Heart left ventricle (tissue), 16 donors: ENCODE results near the gene KRTAP10-5. TPM values are rescaled to one million over a fixed set of nuclear protein-coding genes. Genes with fewer than 3 reads are reported as not detected.

Experiments
- ATAC-seq, 4 donors: fragments of 200-7000 bp; cut with Tn5 transposase; one replicate each; pipeline ENCODE4 v1.9.1; 2020 to 2022; ENCODE audit warnings: moderate library complexity in 4 of 4, mild to moderate bottlenecking in 3 of 4, moderate number of reproducible peaks in 1 of 4
- DNase-seq, 5 donors: peaks; one replicate each; pipeline ENCODE4 v3.0.0-alpha.2; 2020
- H3K27ac ChIP-seq, 12 donors: fragments of 200-600 bp; sonication (generic) in 4 of 12; one replicate each; pipeline versions ENCODE4 v1.5.0 to v1.8.0; 2016 to 2022; ENCODE audit warnings: mild to moderate bottlenecking in 2 of 12
- H3K27me3 ChIP-seq, 9 donors: fragments of 200-600 bp; sonication (generic) in 2 of 9; one replicate each; pipeline versions ENCODE4 v1.5.1 to v1.8.0; 2016 to 2022; ENCODE audit warnings: mild to moderate bottlenecking in 3 of 9
- H3K36me3 ChIP-seq, 9 donors: fragments of 200-600 bp; sonication (generic) in 2 of 9; one replicate each; pipeline versions ENCODE4 v1.5.0 to v1.8.0; 2018 to 2022; ENCODE audit warnings: mild to moderate bottlenecking in 2 of 9
- H3K4me1 ChIP-seq, 12 donors: fragments of 200-600 bp; sonication (generic) in 4 of 12; one replicate each; pipeline versions ENCODE4 v1.5.0 to v1.8.0; 2016 to 2022; ENCODE audit warnings: mild to moderate bottlenecking in 3 of 12
- H3K4me3 ChIP-seq, 12 donors: fragments of 200-600 bp; sonication (generic) in 4 of 12; one replicate each; pipeline versions ENCODE4 v1.5.0 to v1.8.0; 2017 to 2022; ENCODE audit warnings: mild to moderate bottlenecking in 9 of 12, moderate library complexity in 4 of 12
- H3K9me3 ChIP-seq, 12 donors: fragments of 200-600 bp; sonication (generic) in 4 of 12; one replicate each; pipeline versions ENCODE4 v1.5.0 to v1.8.0; 2016 to 2022; ENCODE audit warnings: mild to moderate bottlenecking in 1 of 12
- CTCF ChIP-seq, 12 donors: fragments of 200-600 bp; sonication (generic) in 4 of 12; IDR thresholded peaks; one replicate each; pipeline versions ENCODE4 v1.5.0 to v1.8.0; 2018 to 2022; ENCODE audit warnings: antibody characterized with exemption in 12 of 12, mild to moderate bottlenecking in 5 of 12
- POLR2A ChIP-seq, 2 donors: fragments of 450-650 bp; IDR thresholded peaks; one replicate each; pipeline ENCODE4 v1.6.1; 2017; ENCODE audit warnings: antibody characterized with exemption in 2 of 2, mild to moderate bottlenecking in 2 of 2, moderate library complexity in 2 of 2
- WGBS, 4 donors: extraction: QIAGEN DNeasy Blood & Tissue Kit in 2 of 4; methylation state at CpG; one replicate each; pipeline versions ENCODE4 v1.1.5 to v1.1.7; 2013 to 2018; 5-methylcytosine and 5-hydroxymethylcytosine counted together
- intact Hi-C, 10 donors: fragments of 100-400 bp; cut with DNase I; formaldehyde crosslinking; loops; one replicate each; pipeline versions ENCODE4 v1.11.1 to v1.14.2; 2022
- polyA plus RNA-seq, 2 donors: library from polyadenylated mRNA; stranded (reverse); fragments of 200-250 nt; gene quantifications; one replicate each; pipeline ENCODE4 v1.2.3, GENCODE V29; 2013
- total RNA-seq, 9 donors: library from RNA; depleted of rRNA in 2 of 9; stranded (reverse); fragments of >200 nt in 2 of 9; fragmentation: NEBNext Ultra II Directional in 3 of 9; extraction: Animal tissue kit (Norgen Biotek cat#: 25700) in 3 of 9; gene quantifications; one replicate each; pipeline versions ENCODE4 v1.1.0 to v1.2.4, GENCODE V29; 2016 to 2023
- donor health status: ischemic (EF 13 %, LVEDD 7.1; RV severe dilation, severe dysfunction).
- donor health status: healthy with polysubstance abuse.
- donor health status: DM: no; HTN: yes; CAD: no.
- donor health status: DM: no; HTN: no; CAD: no.
- donor health status: ischemic (EF 25% LVEDD 6.9; RV normal size, moderate dysfunction).
- donor health status: ischemic (EF 25% LVEDD 5.7; RV mildly dilated, moderate dysfunction).
- donor health status: healthy.
- donor health status: DM: yes; HTN: yes; CAD: no.
- donor health status: ischemic (EF 35%, LVEDD 5.7; RV mildly dilated, moderate dysfunction).
- donor health status: nonischemic (EF 11% LVEDD 7.7; RV severe dilation, severe dysfunction).
- donor health status: DM: yes; HTN: yes; CAD: no.
- donor health status: PGD.
- donor health status: ischemic (EF 29% LVEDD 5.4; RV normal size, mild dysfunction).
- donor health status: nonischemic (EF 23%, LVEDD 6.1; RV moderate dilation, normal function).

Gene KRTAP10-5
- total and polyA plus RNA-seq, 11 donors = not detected

GRCh38 chr21:44557491-44558328 lies 22.7 kb downstream of the KRTAP10-5 start:
- Histone ChIP-seq H3K27ac (no peak overlapping the region), H3K27me3 (peaks cover 0 to 36% (median 9%) of the 10 kb centered on the region in 9 donors), H3K4me1 (no peaks in the 10 kb centered on the region), H3K9me3 (peaks cover 0 to 24% (median 3%) of the 10 kb centered on the region in 12 donors), H3K4me3 (no peak overlapping the region), H3K36me3 (no peaks in the 10 kb centered on the region)
- 46 to 57% (median 52%) methylated on average over 28 to 30 of the region's 30 CpGs for WGBS, 4 donors
- DNase-seq (peak in 1 of 5 donors; percentile 23), ATAC-seq (no peak)
- intact Hi-C loops = no loop called here
- no peak for TF ChIP-seq CTCF (IDR thresholded peaks at IDR 0.05)
- TF ChIP-seq POLR2A (IDR thresholded peaks at IDR 0.05) = no peak

GRCh38 chr21:44556879-44557278 lies 23.5 kb downstream of the KRTAP10-5 start:
- Histone ChIP-seq H3K4me3 (no peak overlapping the region), H3K4me1 (no peaks in the 10 kb centered on the region), H3K27ac (no peak overlapping the region), H3K27me3 (peaks cover 0 to 40% (median 9%) of the 10 kb centered on the region in 9 donors), H3K36me3 (no peaks in the 10 kb centered on the region), H3K9me3 (peaks cover 0 to 19% (median 0%) of the 10 kb centered on the region in 12 donors)
- DNase-seq = no peak
- ATAC-seq = no peak
- TF ChIP-seq CTCF (IDR thresholded peaks at IDR 0.05) = no peak
- no peak for TF ChIP-seq POLR2A (IDR thresholded peaks at IDR 0.05)
- WGBS, 4 donors = 75 to 83% (median 78%) methylated on average over 9 of the region's 9 CpGs
- intact Hi-C loops = no loop called here

- Histone ChIP-seq H3K36me3 (no peaks in the 10 kb centered on the region), H3K4me3 (no peak overlapping the region), H3K27ac (no peak overlapping the region), H3K9me3 (peaks cover 0 to 11% (median 0%) of the 10 kb centered on the region in 12 donors), H3K4me1 (no peaks in the 10 kb centered on the region), H3K27me3 (peaks cover 0 to 44% (median 9%) of the 10 kb centered on the region in 9 donors)
- no peak for TF ChIP-seq POLR2A (IDR thresholded peaks at IDR 0.05)
- TF ChIP-seq CTCF (IDR thresholded peaks at IDR 0.05) = no peak
- DNase-seq = peak in 1 of 5 donors; percentile 5
- ATAC-seq = no peak
- WGBS, 4 donors = 75 to 81% (median 79%) methylated on average over 13 of the region's 13 CpGs
- intact Hi-C loops = no loop called here
These were observed 25.1 kb downstream of the KRTAP10-5 start for GRCh38 chr21:44555200-44555875.

- peak in 1 of 5 donors; percentile 8 for DNase-seq
- intact Hi-C loops = no loop called here
- TF ChIP-seq POLR2A (IDR thresholded peaks at IDR 0.05) (no peak), CTCF (IDR thresholded peaks at IDR 0.05) (no peak)
- ATAC-seq = no peak
- H3K9me3 ChIP-seq = peaks cover 0 to 5% (median 0%) of the 10 kb centered on the region in 12 donors
- H3K36me3 ChIP-seq = no peaks in the 10 kb centered on the region
- no peaks in the 10 kb centered on the region for H3K4me1 ChIP-seq
- H3K27me3 ChIP-seq = peaks cover 0 to 60% (median 10%) of the 10 kb centered on the region in 9 donors
- 61 to 69% (median 68%) methylated on average over 13 of the region's 13 CpGs for WGBS, 4 donors
- no peak overlapping the region for H3K27ac ChIP-seq
- no peak overlapping the region for H3K4me3 ChIP-seq
These were observed 27.7 kb downstream of the KRTAP10-5 start for GRCh38 chr21:44552681-44553080.
